WTC11 (cell line): ENCODE data around the gene GPRC5C. TPM values are rescaled to one million over a fixed set of nuclear protein-coding genes. Genes with fewer than 3 reads are reported as not detected.

Experiments
- ATAC-seq: fragments of 200-7000 bp; cut with Tn5 transposase; 2 replicates; pipeline ENCODE4 v1.10.0; 2021; ENCODE audit warnings: mild to moderate bottlenecking, moderate library complexity
- CTCF ChIA-PET: fragments of 300-600 bp; sonication (Branson Sonifier 250); formaldehyde crosslinking; loops from one replicate; lab custom pipeline; 2021; ENCODE audit warnings: antibody characterized with exemption; lab: Charles Lee
- POLR2A ChIA-PET: fragments of 350-600 bp; sonication (Branson Sonifier 250); formaldehyde crosslinking; loops from one replicate; lab custom pipeline; 2021; ENCODE audit warnings: antibody characterized with exemption; lab: Charles Lee
- DNase-seq: peaks from one replicate; pipeline ENCODE4 v3.0.0; 2021; ENCODE audit warnings: low spot score
- H3K27ac Mint-ChIP-seq: 2 replicates; pipeline ENCODE4 v1.8.0; 2021; ENCODE audit warnings: mixed read lengths
- H3K27me3 Mint-ChIP-seq: 2 replicates; pipeline ENCODE4 v1.8.0; 2021; ENCODE audit warnings: low read depth, mild to moderate bottlenecking, moderate library complexity, mixed read lengths
- H3K36me3 Mint-ChIP-seq: 2 replicates; pipeline ENCODE4 v1.8.0; 2021; ENCODE audit warnings: mixed read lengths
- H3K4me1 Mint-ChIP-seq: 2 replicates; pipeline ENCODE4 v1.8.0; 2022; ENCODE audit warnings: mixed read lengths
- H3K4me3 Mint-ChIP-seq: 2 replicates; pipeline ENCODE4 v1.8.0; 2021; ENCODE audit warnings: mild to moderate bottlenecking, moderate library complexity, mixed read lengths
- H3K9me3 Mint-ChIP-seq: 2 replicates; pipeline ENCODE4 v1.8.0; 2021; ENCODE audit warnings: mixed read lengths
- FOXP4 ChIP-seq: sonication (generic); formaldehyde crosslinking; IDR thresholded peaks from 2 replicates; pipeline ENCODE4 v1.8.0; 2022; ENCODE audit warnings: mild to moderate bottlenecking, missing genetic modification reagents
- HMGXB4 ChIP-seq: sonication (generic); formaldehyde crosslinking; IDR thresholded peaks from 2 replicates; pipeline ENCODE4 v1.8.1; 2023; ENCODE audit warnings: mild to moderate bottlenecking, moderate library complexity, missing genetic modification reagents
- KAT7 ChIP-seq: sonication (generic); formaldehyde crosslinking; IDR thresholded peaks from 2 replicates; pipeline ENCODE4 v1.8.1; 2023; ENCODE audit warnings: missing genetic modification reagents, mild to moderate bottlenecking, borderline replicate concordance
- MLX ChIP-seq: sonication (generic); formaldehyde crosslinking; IDR thresholded peaks from 2 replicates; pipeline ENCODE4 v1.8.1; 2023; ENCODE audit warnings: mild to moderate bottlenecking, missing genetic modification reagents, moderate library complexity
- NFATC4 ChIP-seq: fragments of 250-450 bp; sonication (Bioruptor Pico); IDR thresholded peaks from 2 replicates; pipeline ENCODE4 v1.9.0; 2021; ENCODE audit warnings: mild to moderate bottlenecking
- RELA ChIP-seq: sonication (generic); formaldehyde crosslinking; IDR thresholded peaks from 2 replicates; pipeline ENCODE4 v1.8.1; 2022; ENCODE audit warnings: missing genetic modification reagents, mild to moderate bottlenecking, borderline replicate concordance
- SP1 ChIP-seq: sonication (generic); formaldehyde crosslinking; conservative IDR thresholded peaks from 2 replicates; pipeline ENCODE4 v1.8.1; 2022; ENCODE audit warnings: missing genetic modification reagents
- STAT6 ChIP-seq: sonication (generic); formaldehyde crosslinking; conservative IDR thresholded peaks from 2 replicates; pipeline ENCODE4 v1.8.1; 2023; ENCODE audit warnings: mild to moderate bottlenecking, low read depth, missing genetic modification reagents, moderate library complexity
- TCF7 ChIP-seq: sonication (generic); formaldehyde crosslinking; IDR thresholded peaks from 2 replicates; pipeline ENCODE4 v1.8.0; 2022; ENCODE audit warnings: mild to moderate bottlenecking, low read depth, missing genetic modification reagents, moderate library complexity
- ZBTB43 ChIP-seq: sonication (generic); formaldehyde crosslinking; IDR thresholded peaks from 2 replicates; pipeline ENCODE4 v1.8.1; 2023; ENCODE audit warnings: mild to moderate bottlenecking, missing genetic modification reagents
- ZNF121 ChIP-seq: sonication (generic); formaldehyde crosslinking; IDR thresholded peaks from 2 replicates; pipeline ENCODE4 v1.8.0; 2023; ENCODE audit warnings: missing genetic modification reagents
- ZNF416 ChIP-seq: fragments of 250-450 bp; sonication (Bioruptor Pico); IDR thresholded peaks from 2 replicates; pipeline ENCODE4 v1.9.0; 2021; ENCODE audit warnings: mild to moderate bottlenecking, inconsistent platforms
- ZNF423 ChIP-seq: fragments of 250-450 bp; sonication (Bioruptor Pico); IDR thresholded peaks from 2 replicates; pipeline ENCODE4 v2.1.2; 2022; ENCODE audit warnings: mild to moderate bottlenecking, moderate library complexity
- ZNF512 ChIP-seq: sonication (generic); formaldehyde crosslinking; IDR thresholded peaks from 2 replicates; pipeline ENCODE4 v1.8.1; 2022; ENCODE audit warnings: missing genetic modification reagents, borderline replicate concordance
- ZNF532 ChIP-seq: fragments of 250-450 bp; sonication (Bioruptor Pico); IDR thresholded peaks from 2 replicates; pipeline ENCODE4 v1.9.0; 2021; ENCODE audit warnings: mild to moderate bottlenecking, borderline replicate concordance
- total RNA-seq: library from RNA; stranded (reverse); gene quantifications from 3 replicates; pipeline ENCODE4 v1.2.3, GENCODE V29; 2021

GPRC5C gene
- total RNA-seq, 1 experiment from 2014 or later = 19.6 TPM

- CTCF ChIA-PET = interaction anchor here (1.3 kb wide), 1 partner anchor 109 kb away, joined by 4 read pairs; no protein-coding TSS in a partner anchor
- H3K27me3 Mint-ChIP-seq = peaks cover 22% of the 10 kb centered on the region
Observed at GRCh38 chr17:74477411-74477810, 45.5 kb downstream of the GPRC5C start.

GRCh38 chr17:74478420-74479100, 46.7 kb downstream of the GPRC5C start:
- peaks cover 4% of the 10 kb centered on the region for H3K4me1 Mint-ChIP-seq
- H3K4me3 Mint-ChIP-seq = no peak overlapping the region
- H3K27ac Mint-ChIP-seq = no peak overlapping the region
- peaks cover 22% of the 10 kb centered on the region for H3K27me3 Mint-ChIP-seq
- peaks cover 21% of the 10 kb centered on the region for H3K36me3 Mint-ChIP-seq
- TF ChIP-seq ZNF416 (CRISPR knock-in tag) (no peak), ZBTB43 (no peak)
- ChIA-PET CTCF (interaction anchor here (0.7 to 1.4 kb wide), 4 partner anchors 22 to 110 kb away, joined by 3 to 6 read pairs (median 4); no protein-coding TSS in a partner anchor), POLR2A (no interaction called here)
- DNase-seq (no peak), ATAC-seq (no peak)
- H3K9me3 Mint-ChIP-seq = peaks cover 27% of the 10 kb centered on the region

More at GRCh38 chr17:74477411-74477810, 45.5 kb downstream of the GPRC5C start:
- Mint-ChIP-seq H3K4me1 (peaks cover 6% of the 10 kb centered on the region), H3K9me3 (peaks cover 27% of the 10 kb centered on the region), H3K36me3 (peaks cover 21% of the 10 kb centered on the region), H3K4me3 (no peak overlapping the region), H3K27ac (no peak overlapping the region)
- TF ChIP-seq TCF7 (CRISPR knock-in tag) = no peak
- TF ChIP-seq ZNF423 (CRISPR knock-in tag) = no peak
- no peak for TF ChIP-seq RELA (CRISPR knock-in tag)
- no peak for TF ChIP-seq NFATC4 (CRISPR knock-in tag)
- POLR2A ChIA-PET = no interaction called here
- DNase-seq (no peak), ATAC-seq (no peak)

- H3K4me1 Mint-ChIP-seq = no peaks in the 10 kb centered on the region
- H3K9me3 Mint-ChIP-seq = peaks cover 17% of the 10 kb centered on the region
- H3K27ac Mint-ChIP-seq = no peak overlapping the region
- peaks cover 21% of the 10 kb centered on the region for H3K27me3 Mint-ChIP-seq
- CTCF ChIA-PET = interaction anchor here (1.2 to 1.4 kb wide), 2 partner anchors 101 to 112 kb away, joined by 6 to 9 read pairs; no protein-coding TSS in a partner anchor
- H3K36me3 Mint-ChIP-seq = peaks cover 11% of the 10 kb centered on the region
- no peak for ATAC-seq
- H3K4me3 Mint-ChIP-seq = no peak overlapping the region
- POLR2A ChIA-PET = no interaction called here
- DNase-seq = no peak
- TF ChIP-seq STAT6 (CRISPR knock-in tag) (no peak), FOXP4 (CRISPR knock-in tag) (no peak), ZNF532 (CRISPR knock-in tag) (no peak), SP1 (CRISPR knock-in tag) (no peak), ZNF121 (CRISPR knock-in tag) (no peak), ZNF512 (no peak), HMGXB4 (no peak), KAT7 (CRISPR knock-in tag) (no peak), MLX (no peak)
Observed at GRCh38 chr17:74480290-74480689, 48.4 kb downstream of the GPRC5C start.
